Neuronal stem cell (in vitro differentiated cells): ENCODE measurements around the gene EAF1.
"Not testable (repeated sequence)": the region's sequence is repeated elsewhere in the genome, so short reads cannot be mapped to it uniquely, and the experiment has no call there.

ENCODE experiments used
- DNase-seq: peaks from one replicate; pipeline ENCODE4 v3.0.0-alpha.2; 2013; ENCODE audit warnings: low spot score
- H2AFZ ChIP-seq: one replicate; pipeline ENCODE4 v1.6.1; 2013; ENCODE audit warnings: mild to moderate bottlenecking, low read length, inconsistent platforms
- H2AK5ac ChIP-seq: 2 replicates; pipeline ENCODE4 v1.6.1; 2013; ENCODE audit warnings: low read depth, mild to moderate bottlenecking, inconsistent platforms, low read length, moderate library complexity, mixed read lengths
- H2BK120ac ChIP-seq: 2 replicates; pipeline ENCODE4 v1.6.1; 2013; ENCODE audit warnings: low read depth, mild to moderate bottlenecking, inconsistent platforms, low read length, moderate library complexity, mixed read lengths
- H2BK12ac ChIP-seq: one replicate; pipeline ENCODE4 v1.6.1; 2013; ENCODE audit warnings: low read length, inconsistent platforms
- H2BK15ac ChIP-seq: 2 replicates; pipeline ENCODE4 v1.6.1; 2013; ENCODE audit warnings: mild to moderate bottlenecking, low read length, inconsistent platforms, mixed read lengths
- H2BK5ac ChIP-seq: one replicate; pipeline ENCODE4 v1.6.1; 2013; ENCODE audit warnings: inconsistent platforms, mild to moderate bottlenecking, low read length, moderate library complexity
- H3K14ac ChIP-seq: one replicate; pipeline ENCODE4 v1.6.1; 2013; ENCODE audit warnings: low read length, inconsistent platforms
- H3K18ac ChIP-seq: 2 replicates; pipeline ENCODE4 v1.6.1; 2013; ENCODE audit warnings: low read length, inconsistent platforms
- H3K23ac ChIP-seq: 2 replicates; pipeline ENCODE4 v1.6.1; 2013; ENCODE audit warnings: low read depth, mild to moderate bottlenecking, mixed read lengths, low read length, inconsistent platforms; ENCODE audit not compliant: poor library complexity
- H3K27ac ChIP-seq: replicated peaks from 3 replicates; pipeline ENCODE4 v1.5.1; 2013; ENCODE audit warnings: low read length, inconsistent platforms
- H3K27me3 ChIP-seq, 3 experiments: 2 replicates each; pipeline ENCODE4 v1.6.1; 2013; ENCODE audit warnings: low read length in 3 of 3, mild to moderate bottlenecking in 2 of 3, inconsistent platforms in 1 of 3, low read depth in 1 of 3, mixed read lengths in 1 of 3, moderate library complexity in 1 of 3; ENCODE audit not compliant: control insufficient read depth in 3 of 3, insufficient read depth in 3 of 3
- H3K36me3 ChIP-seq, 2 donors: replicated peaks in 1 of 2; 2 replicates each; pipeline ENCODE4 v1.6.1; 2013; ENCODE audit warnings: low read length in 2 of 2; ENCODE audit not compliant: control insufficient read depth in 2 of 2, insufficient read depth in 2 of 2
- H3K4ac ChIP-seq: 2 replicates; pipeline ENCODE4 v1.6.1; 2013; ENCODE audit warnings: inconsistent platforms, mild to moderate bottlenecking, low read length, moderate library complexity
- H3K4me1 ChIP-seq, 2 donors: 1 replicate in 1 of 2; 2 replicates in 1 of 2; pipeline ENCODE4 v1.6.1; 2013; ENCODE audit warnings: low read length in 2 of 2, low read depth in 1 of 2; ENCODE audit not compliant: control insufficient read depth in 2 of 2, insufficient read depth in 1 of 2
- H3K4me2 ChIP-seq: one replicate; pipeline ENCODE4 v1.6.1; 2013; ENCODE audit warnings: mild to moderate bottlenecking, low read length, inconsistent platforms; ENCODE audit not compliant: insufficient read depth, poor library complexity, severe bottlenecking
- H3K4me3 ChIP-seq, 2 donors: 2 replicates each; pipeline ENCODE4 v1.5.1; 2013; ENCODE audit warnings: low read length in 2 of 2, mild to moderate bottlenecking in 2 of 2, inconsistent platforms in 1 of 2, moderate library complexity in 1 of 2
- H3K79me1 ChIP-seq: one replicate; pipeline ENCODE4 v1.6.1; 2013; ENCODE audit warnings: low read depth, mild to moderate bottlenecking, inconsistent platforms, low read length, moderate library complexity
- H3K9ac ChIP-seq: one replicate; pipeline ENCODE4 v1.6.1; 2013; ENCODE audit warnings: mild to moderate bottlenecking, low read depth, low read length, inconsistent platforms; ENCODE audit not compliant: poor library complexity
- H3K9me3 ChIP-seq, 2 donors: replicated peaks in 1 of 2; 2 replicates each; pipeline versions ENCODE3 to v1.6.1; 2013; ENCODE audit warnings: low read length in 2 of 2, mild to moderate bottlenecking in 2 of 2, inconsistent platforms in 1 of 2, low read depth in 1 of 2, mixed read lengths in 1 of 2, moderate library complexity in 1 of 2; ENCODE audit not compliant: control insufficient read depth in 2 of 2, insufficient read depth in 1 of 2
- H4K8ac ChIP-seq: one replicate; pipeline ENCODE4 v1.6.1; 2013; ENCODE audit warnings: low read depth, mild to moderate bottlenecking, inconsistent platforms, low read length, moderate library complexity
- H4K91ac ChIP-seq: one replicate; pipeline ENCODE4 v1.6.1; 2013; ENCODE audit warnings: low read length, low read depth, mild to moderate bottlenecking, inconsistent platforms; ENCODE audit not compliant: poor library complexity
- WGBS, 2 donors: extraction: QIAGEN DNeasy Blood & Tissue Kit; methylation state at CpG; one replicate each; pipeline ENCODE4 v1.1.7; 2013; ENCODE audit warnings: missing lambda C conversion rate in 2 of 2, mixed read lengths in 1 of 2; ENCODE audit not compliant: insufficient read length in 2 of 2, insufficient replicate concordance in 1 of 2; ENCODE audit errors: extremely low coverage in 2 of 2; 5-methylcytosine and 5-hydroxymethylcytosine counted together

EAF1 gene

GRCh38 chr3:15382405-15382923, 44.9 kb upstream of the EAF1 start:
- Histone ChIP-seq H2BK5ac (no peak overlapping the region), H2BK12ac (no peak overlapping the region), H4K91ac (no peak overlapping the region), H3K4me2 (no peak overlapping the region), H4K8ac (no peak overlapping the region), H3K27ac (no peak overlapping the region), H3K9me3 (peaks cover 3 to 7% of the 10 kb centered on the region in 2 donors), H2BK15ac (no peak overlapping the region), H3K14ac (no peak overlapping the region), H3K4me3 (no peak overlapping the region), H2BK120ac (no peak overlapping the region), H3K4ac (no peak overlapping the region), H3K27me3 (no peaks in the 10 kb centered on the region), H3K9ac (no peak overlapping the region), H3K4me1 (peaks cover 0 to 2% of the 10 kb centered on the region in 2 donors), H3K18ac (no peak overlapping the region), H2AFZ (no peak overlapping the region), H2AK5ac (no peak overlapping the region), H3K23ac (no peak overlapping the region), H3K36me3 (peaks cover 0 to 1% of the 10 kb centered on the region in 2 donors), H3K79me1 (no peaks in the 10 kb centered on the region)
- DNase-seq, result no peak
- WGBS, 2 donors, result no CpG with 5 or more reads among the region's 3 CpGs

DNA sequence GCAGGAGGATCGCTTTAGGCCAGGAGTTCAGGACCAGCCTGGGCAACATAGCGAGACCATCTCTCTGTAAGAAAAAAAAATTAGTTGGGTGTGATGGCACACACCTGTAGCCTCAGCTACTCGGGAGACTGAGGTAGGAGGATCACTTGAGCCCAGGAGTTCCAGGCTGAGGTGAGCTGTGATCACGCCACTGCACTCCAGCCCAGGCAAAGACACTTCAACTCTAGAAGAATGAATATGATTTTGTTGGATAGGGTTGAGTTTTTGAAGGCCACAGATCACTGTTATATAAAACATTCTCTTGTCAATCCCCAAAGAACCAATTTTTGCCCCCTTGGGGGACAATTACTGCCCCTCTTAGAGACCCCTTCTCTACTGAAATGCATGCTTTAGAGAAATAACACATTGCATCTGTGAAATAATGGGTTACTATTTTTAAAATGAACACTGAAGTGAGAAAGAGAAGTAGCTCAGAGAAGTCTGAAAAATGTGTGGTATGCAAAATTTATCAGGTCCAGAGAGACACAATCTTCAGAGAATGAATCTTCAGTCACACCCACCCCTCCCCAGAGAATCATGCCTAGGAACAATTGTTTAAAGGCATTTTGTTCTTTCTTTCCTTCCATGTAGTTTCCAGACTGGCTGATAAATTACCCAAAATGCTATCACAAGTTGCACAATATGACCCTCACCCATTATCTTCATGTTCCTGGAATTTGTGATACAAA, 42.7 kb upstream of the EAF1 start:
- H2BK12ac ChIP-seq, result no peak overlapping the region
- H3K4ac ChIP-seq, result no peak overlapping the region
- H4K8ac ChIP-seq, result no peak overlapping the region
- no peak overlapping the region for H3K4me3 ChIP-seq
- DNase-seq, result no peak
- no peaks in the 10 kb centered on the region for H3K79me1 ChIP-seq
- no peak overlapping the region for H2BK120ac ChIP-seq
- no peaks in the 10 kb centered on the region for H3K27me3 ChIP-seq
- no peak overlapping the region for H4K91ac ChIP-seq
- peaks cover 3 to 7% of the 10 kb centered on the region in 2 donors for H3K9me3 ChIP-seq
- no peaks in the 10 kb centered on the region for H3K4me1 ChIP-seq
- H3K14ac ChIP-seq, result no peak overlapping the region
- H3K36me3 ChIP-seq, result peaks cover 0 to 1% of the 10 kb centered on the region in 2 donors
- WGBS, 2 donors, result no CpG with 5 or more reads among the region's 4 CpGs
- no peak overlapping the region for H3K23ac ChIP-seq
- no peak overlapping the region for H3K4me2 ChIP-seq
- H2AK5ac ChIP-seq, result no peak overlapping the region
- no peak overlapping the region for H2BK5ac ChIP-seq
- no peak overlapping the region for H3K9ac ChIP-seq
- no peak overlapping the region for H3K27ac ChIP-seq
- no peak overlapping the region for H2AFZ ChIP-seq
- H3K18ac ChIP-seq, result no peak overlapping the region
- H2BK15ac ChIP-seq, result no peak overlapping the region

DNA sequence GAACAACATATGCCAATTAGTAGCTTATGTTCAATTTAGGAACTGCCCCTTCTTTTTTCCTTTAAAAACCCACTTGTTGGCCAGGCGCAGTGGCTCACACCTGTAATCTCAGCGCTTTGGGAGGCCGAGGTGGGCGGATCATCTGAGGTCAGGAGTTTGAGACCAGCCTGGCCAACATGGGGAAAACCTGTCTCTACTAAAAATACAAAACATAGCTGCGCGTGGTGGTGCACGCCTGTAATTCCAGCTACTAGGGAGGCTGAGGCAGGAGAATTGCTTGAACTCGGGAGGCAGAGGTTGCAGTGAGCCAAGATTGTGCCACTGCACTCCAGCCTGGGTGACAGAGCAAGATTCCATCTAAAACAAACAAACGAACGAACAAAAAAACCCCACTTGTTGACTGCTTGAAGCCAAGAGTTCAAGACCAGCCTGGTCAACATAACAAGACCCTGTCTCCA, 42.1 kb upstream of the EAF1 start:
- H3K4me2 ChIP-seq, H2AK5ac ChIP-seq, H3K79me1 ChIP-seq: not testable (repeated sequence)

DNA sequence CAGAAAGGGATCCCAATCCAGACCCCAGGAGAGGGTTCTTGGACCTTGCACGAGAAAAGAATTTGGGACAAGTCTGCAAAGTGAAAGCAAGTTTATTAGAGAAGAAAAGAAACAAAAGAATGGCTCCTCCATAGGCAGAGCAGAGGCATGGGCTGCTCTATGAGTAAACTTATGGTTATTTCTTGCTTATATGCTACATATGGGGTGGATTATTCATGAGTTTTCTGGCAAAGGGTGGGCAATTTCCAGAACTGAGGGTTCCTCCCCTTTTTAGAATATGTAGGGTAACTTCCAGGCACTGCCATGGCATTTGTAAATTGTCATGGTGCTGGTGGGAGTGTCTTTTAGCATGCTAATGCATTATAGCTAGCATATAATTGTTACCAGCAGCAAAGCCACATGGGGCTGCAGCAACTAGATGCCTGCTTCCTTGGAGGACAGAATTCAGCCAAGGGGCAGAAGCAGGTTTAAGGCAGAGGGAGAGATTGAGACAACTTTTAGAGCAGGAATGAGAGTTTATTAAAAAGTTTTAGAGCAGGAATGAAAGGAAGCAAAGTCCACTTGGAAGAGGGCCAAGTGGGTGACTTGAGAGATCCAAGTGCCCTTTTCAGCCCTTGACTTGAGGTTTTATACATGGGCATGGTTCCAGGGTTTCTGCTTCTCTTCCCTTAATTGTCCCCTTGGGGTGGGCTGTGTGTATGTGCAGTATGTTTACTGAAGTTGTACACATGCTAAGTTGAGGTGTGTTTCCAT, 41.3 kb upstream of the EAF1 start:
- no peak overlapping the region for H3K14ac ChIP-seq
- no peak overlapping the region for H4K8ac ChIP-seq
- H3K4me3 ChIP-seq, result no peak overlapping the region
- H2AK5ac ChIP-seq, result no peak overlapping the region
- peaks cover 3 to 7% of the 10 kb centered on the region in 2 donors for H3K9me3 ChIP-seq
- no peak overlapping the region for H3K18ac ChIP-seq
- no peaks in the 10 kb centered on the region for H3K27me3 ChIP-seq
- H3K36me3 ChIP-seq, result peaks cover 0 to 1% of the 10 kb centered on the region in 2 donors
- no peak overlapping the region for H2BK5ac ChIP-seq
- no peak overlapping the region for H3K27ac ChIP-seq
- no peaks in the 10 kb centered on the region for H3K4me1 ChIP-seq
- no peak overlapping the region for H4K91ac ChIP-seq
- no CpG with 5 or more reads among the region's 1 CpG for WGBS, 2 donors
- H3K4me2 ChIP-seq, result no peak overlapping the region
- H2BK15ac ChIP-seq, result no peak overlapping the region
- no peak overlapping the region for H3K4ac ChIP-seq
- no peak overlapping the region for H3K9ac ChIP-seq
- H3K23ac ChIP-seq, result no peak overlapping the region
- H2BK120ac ChIP-seq, result no peak overlapping the region
- H2AFZ ChIP-seq, result no peak overlapping the region
- no peak overlapping the region for H2BK12ac ChIP-seq
- DNase-seq, result no peak
- no peaks in the 10 kb centered on the region for H3K79me1 ChIP-seq

More for the DNA sequence above, 42.1 kb upstream of the EAF1 start:
- not testable (repeated sequence) for H3K4ac ChIP-seq, H2AFZ ChIP-seq, H2BK5ac ChIP-seq, H4K91ac ChIP-seq, H2BK12ac ChIP-seq, H4K8ac ChIP-seq, H3K27me3 ChIP-seq, H3K27ac ChIP-seq, H3K14ac ChIP-seq, H3K18ac ChIP-seq, H2BK120ac ChIP-seq, DNase-seq, H2BK15ac ChIP-seq, H3K36me3 ChIP-seq, H3K9me3 ChIP-seq, H3K23ac ChIP-seq, H3K9ac ChIP-seq, H3K4me3 ChIP-seq, H3K4me1 ChIP-seq
- no CpG with 5 or more reads among the region's 10 CpGs for WGBS, 2 donors
